ENCODE data around the gene LRBA. TPM values are rescaled to one million over a fixed set of nuclear protein-coding genes. Genes with fewer than 3 reads are reported as not detected.

LRBA gene
- total RNA-seq, 1 experiment from 2014 or later, result 55.3 TPM

- no peaks in the 10 kb centered on the region for H3K27me3 ChIP-seq (ENCODE audit: insufficient read depth, low read length)
- TF ChIP-seq, protein P1, sequence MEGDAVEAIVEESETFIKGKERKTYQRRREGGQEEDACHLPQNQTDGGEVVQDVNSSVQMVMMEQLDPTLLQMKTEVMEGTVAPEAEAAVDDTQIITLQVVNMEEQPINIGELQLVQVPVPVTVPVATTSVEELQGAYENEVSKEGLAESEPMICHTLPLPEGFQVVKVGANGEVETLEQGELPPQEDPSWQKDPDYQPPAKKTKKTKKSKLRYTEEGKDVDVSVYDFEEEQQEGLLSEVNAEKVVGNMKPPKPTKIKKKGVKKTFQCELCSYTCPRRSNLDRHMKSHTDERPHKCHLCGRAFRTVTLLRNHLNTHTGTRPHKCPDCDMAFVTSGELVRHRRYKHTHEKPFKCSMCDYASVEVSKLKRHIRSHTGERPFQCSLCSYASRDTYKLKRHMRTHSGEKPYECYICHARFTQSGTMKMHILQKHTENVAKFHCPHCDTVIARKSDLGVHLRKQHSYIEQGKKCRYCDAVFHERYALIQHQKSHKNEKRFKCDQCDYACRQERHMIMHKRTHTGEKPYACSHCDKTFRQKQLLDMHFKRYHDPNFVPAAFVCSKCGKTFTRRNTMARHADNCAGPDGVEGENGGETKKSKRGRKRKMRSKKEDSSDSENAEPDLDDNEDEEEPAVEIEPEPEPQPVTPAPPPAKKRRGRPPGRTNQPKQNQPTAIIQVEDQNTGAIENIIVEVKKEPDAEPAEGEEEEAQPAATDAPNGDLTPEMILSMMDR (conservative IDR thresholded peaks at IDR 0.05), result no peak
- H3K23ac ChIP-seq (ENCODE audit: insufficient read length, low read depth, low read length), result no peak overlapping the region
- Mint-ChIP-seq H3K4me3 (no peak overlapping the region), H3K27ac (peak overlapping the region in 1 of 3 experiments; percentile 12; a peak in 2 of 7 replicates), H3K9me3 (no peaks in the 10 kb centered on the region), H3K36me3 (ENCODE audit: insufficient read depth in 1 of 3, low read depth in 3 of 3) (peaks cover 0 to 3% (median 0%) of the 10 kb centered on the region in 3 experiments; a peak in 1 of 7 replicates), H3K27me3 (ENCODE audit: low read depth) (no peaks in the 10 kb centered on the region), H3K4me1 (peaks cover 0 to 3% of the 10 kb centered on the region in 2 experiments; a peak in 2 of 4 replicates)
- H3K79me2 ChIP-seq (ENCODE audit: insufficient read depth, low read length), result no peaks in the 10 kb centered on the region
- H3K56ac ChIP-seq (ENCODE audit: insufficient read length, low read depth, low read length), result no peak overlapping the region
- no peak overlapping the region for H3K14ac ChIP-seq (ENCODE audit: insufficient read depth, low read length)
- H2AFZ ChIP-seq (ENCODE audit: low read length), result no peak overlapping the region
- H2BK12ac ChIP-seq (ENCODE audit: insufficient read length, low read depth, low read length), result no peak overlapping the region
- no peak overlapping the region for H2AK5ac ChIP-seq (ENCODE audit: insufficient read length, low read length)
- WGBS (ENCODE audit: extremely low coverage, insufficient read length, low lambda C conversion rate), result no CpG with 5 or more reads among the region's 2 CpGs
- H2BK5ac ChIP-seq (ENCODE audit: insufficient read length, low read length), result no peak overlapping the region
- H3K9ac ChIP-seq (ENCODE audit: extremely low read depth, insufficient read length, low read length), result no peak overlapping the region
- no peak overlapping the region for H3K4ac ChIP-seq (ENCODE audit: low read depth, low read length)
- H4K8ac ChIP-seq (replicated peaks; ENCODE audit: insufficient read length, low read depth, low read length), result no peak overlapping the region
- H3K9me3 ChIP-seq (ENCODE audit: control insufficient read depth, low read depth, low read length), result no peaks in the 10 kb centered on the region
- H3K79me1 ChIP-seq (ENCODE audit: insufficient read depth, low read depth, low read length, poor library complexity, severe bottlenecking), result no peaks in the 10 kb centered on the region
- no peak overlapping the region for H3K18ac ChIP-seq (ENCODE audit: insufficient read length, low read depth, low read length)
- H4K20me1 ChIP-seq (ENCODE audit: control insufficient read depth, insufficient read depth, insufficient read length), result no peaks in the 10 kb centered on the region
- no peak overlapping the region for H2BK15ac ChIP-seq (ENCODE audit: low read depth, low read length)
- H3T11ph ChIP-seq (ENCODE audit: low read length), result no peak overlapping the region
- no peaks in the 10 kb centered on the region for H3K4me1 ChIP-seq (ENCODE audit: insufficient read depth, low read length)
- DNase-seq, result no peak
- H2BK20ac ChIP-seq (ENCODE audit: low read depth, low read length, poor library complexity, severe bottlenecking), result no peak overlapping the region
- no peak overlapping the region for H3K27ac ChIP-seq (ENCODE audit: insufficient read length, low read depth, low read length)
- H3K4me2 ChIP-seq (ENCODE audit: insufficient read depth, insufficient read length, low read length), result no peak overlapping the region
- H4K5ac ChIP-seq (ENCODE audit: insufficient read length, low read depth, low read length), result no peak overlapping the region
- H2BK120ac ChIP-seq (ENCODE audit: low read depth, low read length, poor library complexity, severe bottlenecking), result no peak overlapping the region
- no peaks in the 10 kb centered on the region for H3K23me2 ChIP-seq (ENCODE audit: insufficient read length, low read depth, low read length, poor library complexity, severe bottlenecking)
- no peak overlapping the region for H4K91ac ChIP-seq (ENCODE audit: insufficient read length, low read depth, low read length)
Observed at GRCh38 chr4:150343796-150344195, 671.3 kb downstream of the LRBA start.
